ENCODE data around the gene AP3B1. TPM values are rescaled to one million over a fixed set of nuclear protein-coding genes. Genes with fewer than 3 reads are reported as not detected.

AP3B1 gene
- total RNA-seq, 2 donors from 2014 or later: 50.4 to 52.6 TPM

DNA sequence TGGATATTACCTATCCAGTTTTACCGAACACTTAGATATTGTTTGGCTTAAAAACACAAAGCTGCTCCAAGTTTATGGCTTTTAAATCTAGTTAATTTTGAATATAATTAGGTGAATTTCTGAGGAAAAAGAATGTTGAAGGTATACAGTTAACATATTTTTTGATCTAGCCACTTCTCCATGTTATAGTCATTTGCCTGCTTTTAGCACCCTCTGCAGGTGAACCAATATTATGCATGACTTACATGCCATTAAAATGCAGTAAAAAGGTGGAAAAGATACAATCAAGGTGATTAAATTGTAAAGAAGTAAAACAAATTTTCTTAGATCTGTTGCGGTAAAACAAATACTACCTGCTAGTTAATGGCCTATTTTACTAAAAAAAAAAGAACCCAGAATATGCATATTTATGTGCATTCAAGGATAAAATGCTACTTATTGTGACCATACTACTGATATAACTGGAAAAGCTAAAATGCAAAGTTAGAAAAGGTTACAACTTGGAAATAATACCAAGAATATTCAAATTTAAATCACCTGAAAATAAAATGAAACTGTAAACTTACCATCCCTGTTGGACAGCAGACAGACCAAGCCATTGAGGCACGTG lies 132.1 kb downstream of the AP3B1 start:
- TF ChIP-seq CTCF (IDR thresholded peaks at IDR 0.05): peak; percentile 18
- Histone ChIP-seq H3K27ac (no peak overlapping the region), H3K27me3 (replicated peaks; ENCODE audit: insufficient read depth) (no peaks in the 10 kb centered on the region), H3K9me3 (no peaks in the 10 kb centered on the region), H3K36me3 (no peaks in the 10 kb centered on the region), H3K4me1 (ENCODE audit: control insufficient read depth in 1 of 2, low read depth in 2 of 2) (no peaks in the 10 kb centered on the region), H3K4me3 (no peak overlapping the region)
- ATAC-seq (ENCODE audit: insufficient number of reproducible peaks, low FRiP score, low read depth) (no peak), DNase-seq (ENCODE audit: low spot score) (no peak)

DNA sequence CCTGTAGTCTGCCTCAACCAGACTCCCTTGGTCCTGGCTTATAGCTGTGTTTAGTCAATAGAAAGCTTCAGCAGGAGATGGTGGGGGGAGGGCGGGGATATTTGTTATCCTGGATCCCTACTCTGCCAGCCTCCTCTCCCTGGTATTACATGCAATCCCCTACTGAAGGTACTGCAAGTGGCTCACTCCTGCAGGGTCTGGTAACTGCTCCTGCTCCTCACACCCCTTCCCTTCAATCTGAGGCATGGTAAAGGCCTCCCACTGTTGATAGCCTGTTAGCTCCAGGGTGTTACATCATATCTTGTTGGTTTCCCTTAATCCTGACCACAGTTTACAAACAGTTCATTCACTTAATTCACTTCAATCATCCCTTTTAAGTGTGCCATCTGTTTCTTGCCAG lies 137.5 kb downstream of the AP3B1 start:
- H3K27ac ChIP-seq: no peak overlapping the region
- no peak for DNase-seq (ENCODE audit: low spot score)
- H3K4me3 ChIP-seq: no peak overlapping the region
- H3K27me3 ChIP-seq (replicated peaks; ENCODE audit: insufficient read depth): no peaks in the 10 kb centered on the region
- no peaks in the 10 kb centered on the region for H3K4me1 ChIP-seq (ENCODE audit: control insufficient read depth in 1 of 2, low read depth in 2 of 2)
- TF ChIP-seq CTCF (IDR thresholded peaks at IDR 0.05): no peak
- no peak for ATAC-seq (ENCODE audit: insufficient number of reproducible peaks, low FRiP score, low read depth)
- peaks cover 11% of the 10 kb centered on the region for H3K36me3 ChIP-seq
- H3K9me3 ChIP-seq: no peaks in the 10 kb centered on the region

- Histone ChIP-seq H3K27me3 (replicated peaks; ENCODE audit: insufficient read depth) (no peaks in the 10 kb centered on the region), H3K4me1 (ENCODE audit: control insufficient read depth in 1 of 2, low read depth in 2 of 2) (no peaks in the 10 kb centered on the region), H3K27ac (no peak overlapping the region), H3K4me3 (no peak overlapping the region), H3K36me3 (peaks cover 11% of the 10 kb centered on the region), H3K9me3 (no peaks in the 10 kb centered on the region)
- DNase-seq (ENCODE audit: low spot score) (no peak), ATAC-seq (ENCODE audit: insufficient number of reproducible peaks, low FRiP score, low read depth) (no peak)
- TF ChIP-seq CTCF (IDR thresholded peaks at IDR 0.05): no peak
Observed at GRCh38 chr5:78151594-78152271, 142.8 kb downstream of the AP3B1 start.

DNA sequence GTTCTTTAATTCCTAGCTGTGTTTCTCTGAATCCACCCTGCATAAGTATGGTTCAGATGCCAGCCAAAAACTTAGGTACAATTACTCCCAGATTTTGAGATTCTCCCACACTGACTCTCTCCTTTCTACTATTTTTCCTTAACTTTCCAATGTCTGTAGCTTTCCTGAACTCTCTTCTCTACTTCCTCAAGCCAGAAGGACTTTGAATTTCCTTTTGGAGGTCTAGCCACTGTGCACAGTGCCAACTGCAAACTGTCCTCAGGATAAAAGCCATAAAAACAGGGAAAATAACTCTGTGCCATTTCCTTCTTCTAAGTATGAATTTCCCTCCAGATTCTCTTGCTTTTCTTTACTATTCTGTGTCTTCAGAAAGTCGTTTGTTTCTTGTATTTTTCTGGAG lies 157.2 kb downstream of the AP3B1 start:
- Histone ChIP-seq H3K9me3 (no peaks in the 10 kb centered on the region), H3K36me3 (peaks cover 10% of the 10 kb centered on the region), H3K27me3 (replicated peaks; ENCODE audit: insufficient read depth) (no peaks in the 10 kb centered on the region), H3K4me1 (ENCODE audit: control insufficient read depth in 1 of 2, low read depth in 2 of 2) (no peaks in the 10 kb centered on the region), H3K27ac (no peak overlapping the region), H3K4me3 (no peak overlapping the region)
- no peak for TF ChIP-seq CTCF (IDR thresholded peaks at IDR 0.05)
- ATAC-seq (ENCODE audit: insufficient number of reproducible peaks, low FRiP score, low read depth) (no peak), DNase-seq (ENCODE audit: low spot score) (no peak)

DNA sequence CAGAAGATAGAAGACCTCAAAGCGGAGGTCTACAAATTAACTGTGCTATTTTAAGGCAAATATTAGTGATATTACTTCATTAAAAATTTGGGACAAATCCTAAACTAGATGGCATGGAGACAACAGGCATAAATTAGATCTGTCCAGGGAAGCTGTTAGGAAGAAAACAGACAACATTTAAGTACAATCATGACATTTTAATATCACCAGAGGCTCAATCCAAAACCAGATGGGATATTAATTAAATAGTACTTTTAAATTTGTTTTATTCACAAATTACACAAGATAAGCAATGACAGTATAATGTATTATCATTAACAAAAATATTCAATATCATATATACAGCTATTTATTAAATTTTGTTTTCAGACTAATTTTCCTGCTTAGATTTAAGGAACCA lies 161.1 kb downstream of the AP3B1 start:
- ATAC-seq (ENCODE audit: insufficient number of reproducible peaks, low FRiP score, low read depth): no peak
- Histone ChIP-seq H3K27me3 (replicated peaks; ENCODE audit: insufficient read depth) (no peaks in the 10 kb centered on the region), H3K36me3 (peaks cover 4% of the 10 kb centered on the region), H3K27ac (no peak overlapping the region), H3K4me3 (no peak overlapping the region), H3K4me1 (ENCODE audit: control insufficient read depth in 1 of 2, low read depth in 2 of 2) (no peaks in the 10 kb centered on the region), H3K9me3 (no peaks in the 10 kb centered on the region)
- no peak for TF ChIP-seq CTCF (IDR thresholded peaks at IDR 0.05)
- DNase-seq (ENCODE audit: low spot score): no peak

All from thoracic aorta (tissue), 2 donors.